HG03354 (cell line): ENCODE results near the gene TRIP4.
A peak's percentile ranks its signal among the peaks of the same experiment; 100 is the strongest.

Source experiments
- ATAC-seq: cut with Tn5 transposase; IDR thresholded peaks from one replicate; pipeline ENCODE4 v1.9.1; 2021; ENCODE audit warnings: mild to moderate bottlenecking; ENCODE audit not compliant: unreplicated experiment, poor library complexity, severe bottlenecking

The TRIP4 gene

DNA sequence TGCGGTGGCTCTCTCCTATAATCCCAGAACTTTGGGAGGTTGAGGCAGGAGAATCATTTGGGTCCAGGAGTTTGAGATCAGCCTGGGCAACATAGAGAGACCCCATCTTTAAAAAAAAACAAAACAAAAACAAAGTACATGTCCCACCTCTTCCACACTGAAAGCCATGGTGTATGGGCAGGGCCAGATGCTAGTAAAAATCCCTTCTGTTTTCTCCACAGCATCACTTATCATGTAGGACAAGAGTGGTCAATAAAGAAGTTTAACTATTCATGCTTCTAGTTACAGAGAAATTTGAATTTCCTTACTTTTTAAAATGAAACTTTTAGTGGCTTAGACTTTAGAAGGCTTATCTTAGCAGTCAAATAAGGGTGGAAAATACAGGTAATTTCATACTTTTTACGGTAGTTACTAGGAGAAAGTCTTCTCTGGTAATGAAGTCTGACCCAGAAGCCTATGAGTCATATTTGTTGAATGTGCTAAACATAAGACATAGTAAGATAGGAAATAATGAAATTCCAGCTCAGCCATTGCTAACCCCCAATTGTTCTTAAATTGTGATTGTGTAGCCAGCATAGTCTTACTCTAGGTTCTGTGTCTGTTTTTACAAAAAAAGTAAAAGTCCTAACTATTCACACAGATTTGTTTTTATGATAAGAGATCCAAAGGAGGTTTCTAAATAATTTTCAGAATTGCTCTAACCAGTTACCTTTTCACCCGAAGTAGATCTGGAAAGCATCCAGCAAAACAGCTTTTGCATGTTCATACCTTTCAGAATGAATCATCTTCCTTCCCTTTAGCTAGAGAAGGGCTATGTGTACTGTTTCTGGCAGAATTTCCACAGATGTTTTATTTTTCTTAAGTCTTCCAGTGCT, 56.3 kb downstream of the TRIP4 start:
- ATAC-seq, result peak; percentile 66

DNA sequence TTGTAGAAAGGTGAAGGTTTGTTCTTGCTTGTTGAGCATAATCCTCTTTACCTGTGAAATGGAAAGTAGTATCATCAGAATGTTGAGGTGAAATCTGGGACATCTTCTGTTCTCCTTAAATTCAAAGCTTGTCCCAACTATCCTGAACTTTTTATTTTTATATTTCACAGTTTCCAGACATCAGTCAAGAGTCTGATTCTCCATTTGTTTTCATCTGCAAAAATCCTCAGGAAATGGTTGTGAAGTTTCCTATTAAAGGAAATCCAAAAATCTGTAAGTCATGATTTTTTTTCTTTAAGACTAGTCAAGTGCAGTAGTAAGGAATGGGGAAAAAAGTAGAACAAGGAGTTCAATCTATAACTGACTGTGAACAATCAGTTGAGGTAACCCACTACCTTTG, 57.2 kb downstream of the TRIP4 start:
- ATAC-seq, result no peak

DNA sequence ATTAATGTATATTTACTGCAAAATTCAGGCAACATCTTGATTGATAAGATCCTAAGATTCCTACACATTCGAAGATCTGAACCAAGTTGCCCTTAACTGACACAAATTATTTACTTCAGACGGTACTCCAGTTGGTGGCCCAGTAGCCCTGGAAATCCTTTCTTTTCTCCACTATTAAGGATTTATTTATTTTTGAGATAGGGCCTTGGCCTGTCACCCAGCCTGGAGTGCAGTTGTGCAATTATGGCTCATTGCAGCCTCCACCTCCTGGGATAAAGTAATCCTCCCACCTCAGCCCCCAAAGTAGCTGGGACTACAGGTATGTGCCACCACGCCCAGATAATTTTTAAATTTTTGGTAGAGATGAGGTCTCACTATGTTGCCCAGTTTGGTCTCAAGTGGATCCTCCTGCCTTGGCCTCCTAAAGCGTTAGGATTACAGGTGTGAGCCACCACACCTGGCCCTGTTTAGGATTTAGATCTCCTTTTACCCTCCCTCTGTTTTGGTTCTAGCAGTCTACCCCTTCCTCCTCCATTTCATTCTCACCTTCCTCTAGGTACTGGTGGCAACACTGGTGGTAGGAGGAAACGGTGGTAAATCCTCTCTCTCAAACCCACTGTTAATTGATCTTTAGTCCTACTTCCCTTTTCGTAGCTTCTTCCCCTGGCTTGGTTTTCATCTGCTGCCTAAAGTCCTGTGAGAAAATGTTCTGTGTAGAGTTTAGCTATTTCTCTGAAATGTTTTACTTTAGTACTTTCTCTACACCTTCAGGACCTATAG, 60.1 kb downstream of the TRIP4 start:
- no peak for ATAC-seq

DNA sequence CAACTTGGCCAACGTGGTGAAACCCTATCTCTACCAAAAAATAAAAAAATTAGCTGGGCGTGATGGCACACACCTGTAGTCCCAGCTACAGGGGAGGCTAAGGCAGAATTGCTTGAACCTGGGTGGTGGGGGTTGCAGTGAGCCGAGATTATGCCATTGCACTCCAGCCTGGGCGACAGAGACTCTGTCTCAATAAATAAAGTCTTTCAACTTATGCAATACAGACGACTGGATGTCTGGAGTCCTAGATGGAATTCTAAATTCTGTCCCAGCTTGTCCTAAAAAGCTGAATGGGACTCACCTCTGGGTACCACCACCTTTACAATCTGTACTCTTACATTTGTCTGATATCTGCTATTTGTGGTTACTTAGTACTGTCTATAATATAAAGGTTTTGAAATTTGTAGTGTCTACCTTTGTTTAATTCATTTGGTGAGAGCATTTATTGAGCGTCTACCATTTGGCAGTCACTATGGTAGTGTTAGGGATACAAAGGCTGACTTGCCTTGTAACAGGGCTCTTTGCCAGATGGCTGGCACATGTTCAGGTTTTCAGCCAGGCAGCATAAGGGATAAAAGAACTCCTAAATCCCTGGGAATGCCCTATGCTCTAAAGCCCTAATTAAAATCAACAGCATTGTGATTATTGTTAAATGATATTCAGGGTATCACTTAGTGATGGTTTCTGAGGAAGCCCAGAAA, 65.5 kb downstream of the TRIP4 start:
- no peak for ATAC-seq

DNA sequence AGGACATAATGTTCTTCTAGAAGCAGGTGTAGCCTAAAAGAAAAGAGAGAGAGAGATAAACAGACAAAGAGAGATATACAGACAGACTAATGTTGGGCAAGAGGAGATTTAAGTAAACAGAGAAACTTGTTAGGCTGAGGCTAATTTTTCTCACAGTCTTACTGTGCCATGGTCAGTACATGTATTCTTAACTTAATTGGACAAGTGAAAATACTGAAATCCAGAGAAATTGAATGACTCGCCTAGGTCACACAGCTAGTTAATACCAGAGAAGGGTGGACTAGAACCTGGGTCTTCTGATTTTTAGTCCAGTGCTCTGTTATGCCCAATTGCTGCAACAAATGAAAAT, 66.0 kb downstream of the TRIP4 start:
- ATAC-seq, result no peak

DNA sequence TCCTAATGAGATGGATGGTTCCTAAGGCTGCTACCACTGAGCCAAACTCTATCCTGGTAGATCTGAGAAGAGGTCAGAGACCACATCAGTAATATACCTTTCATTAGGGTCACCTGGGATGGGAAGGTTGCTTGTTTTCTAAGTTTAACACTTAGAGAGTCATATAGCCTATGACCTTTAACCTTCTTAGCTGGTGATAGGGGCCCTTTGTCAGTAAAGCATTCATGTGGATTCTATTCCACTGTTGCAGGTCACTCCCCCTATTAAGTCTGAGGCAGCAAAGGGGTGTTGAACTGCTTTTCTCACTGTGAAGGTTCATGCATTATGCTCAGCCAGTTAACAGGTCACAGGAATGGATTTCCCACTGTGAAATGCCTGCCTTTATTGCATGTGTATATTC, 66.6 kb downstream of the TRIP4 start:
- no peak for ATAC-seq

DNA sequence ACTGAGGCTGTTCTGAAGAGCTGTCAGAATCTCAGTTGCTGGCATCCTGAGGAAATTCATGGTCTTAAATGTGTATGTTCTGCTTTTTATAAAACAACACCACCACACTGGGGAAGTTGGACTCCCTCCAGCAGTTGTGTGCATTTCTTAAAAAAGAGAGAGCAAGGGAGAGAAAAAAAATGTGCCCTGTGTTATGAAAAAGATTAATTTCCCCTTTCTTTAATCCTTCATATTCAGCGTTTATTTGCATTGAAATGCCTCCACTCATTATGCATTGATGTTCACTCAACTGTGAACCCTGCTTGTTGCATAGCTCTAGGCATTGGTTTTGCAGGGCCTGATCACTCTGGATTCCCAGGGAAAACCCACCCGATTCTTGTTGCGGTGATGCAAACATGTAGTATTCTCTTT, 68.3 kb downstream of the TRIP4 start:
- no peak for ATAC-seq

DNA sequence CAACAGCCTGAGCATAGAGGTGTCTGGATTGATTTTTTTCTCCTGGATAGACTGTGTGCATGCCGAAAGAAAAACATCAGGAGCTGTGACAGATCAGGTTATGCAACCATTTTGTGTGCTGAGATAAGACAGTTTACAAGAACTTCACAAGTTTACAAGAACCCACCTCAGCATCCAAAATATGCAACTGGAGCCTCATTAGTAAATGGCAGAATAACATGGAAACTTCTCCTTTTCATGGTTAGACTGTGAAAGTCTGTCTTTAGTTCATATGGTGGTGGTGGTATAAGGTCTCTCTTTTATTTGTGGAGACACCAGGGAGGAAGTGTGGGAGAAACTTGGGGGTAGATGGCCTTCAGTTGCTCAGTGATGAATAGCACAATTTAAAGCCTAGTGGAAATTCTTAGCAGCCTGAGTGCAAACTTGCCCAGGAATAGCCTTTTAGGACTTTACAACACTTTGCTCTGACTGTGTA, 69.0 kb downstream of the TRIP4 start:
- ATAC-seq, result no peak

DNA sequence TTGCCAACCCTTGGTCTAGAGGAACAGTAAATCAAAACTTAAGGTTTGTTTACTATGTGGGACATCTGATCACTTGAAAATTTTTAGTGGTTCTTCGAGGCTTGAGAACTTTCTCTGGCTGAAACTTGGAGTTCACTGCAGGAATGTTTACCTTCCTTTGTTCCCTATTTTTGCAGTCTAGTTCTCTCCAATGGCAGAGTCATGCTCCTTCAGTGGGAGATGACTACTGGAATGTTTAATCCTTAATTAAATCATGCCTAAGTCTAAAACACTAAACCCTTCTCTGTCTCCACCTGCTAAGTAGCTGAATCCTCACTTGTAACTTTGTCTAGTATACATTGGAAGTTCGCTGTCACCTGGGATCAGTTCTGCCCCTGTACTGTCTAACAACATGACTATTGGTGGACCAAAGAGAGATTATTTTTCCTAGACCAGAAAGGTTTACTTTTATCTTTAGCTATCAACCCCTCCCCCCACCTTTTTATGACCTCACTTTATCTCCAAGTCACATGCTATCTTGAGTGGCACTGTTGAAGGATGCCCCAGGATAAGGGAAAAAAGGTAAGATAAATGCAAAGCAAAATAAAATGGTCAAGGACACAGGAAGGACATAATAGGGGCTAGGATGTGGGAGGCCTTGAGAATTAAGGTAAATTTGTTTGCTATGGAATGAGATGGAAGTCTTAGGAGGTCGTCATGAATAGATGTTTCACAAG, 71.6 kb downstream of the TRIP4 start:
- ATAC-seq, result no peak

DNA sequence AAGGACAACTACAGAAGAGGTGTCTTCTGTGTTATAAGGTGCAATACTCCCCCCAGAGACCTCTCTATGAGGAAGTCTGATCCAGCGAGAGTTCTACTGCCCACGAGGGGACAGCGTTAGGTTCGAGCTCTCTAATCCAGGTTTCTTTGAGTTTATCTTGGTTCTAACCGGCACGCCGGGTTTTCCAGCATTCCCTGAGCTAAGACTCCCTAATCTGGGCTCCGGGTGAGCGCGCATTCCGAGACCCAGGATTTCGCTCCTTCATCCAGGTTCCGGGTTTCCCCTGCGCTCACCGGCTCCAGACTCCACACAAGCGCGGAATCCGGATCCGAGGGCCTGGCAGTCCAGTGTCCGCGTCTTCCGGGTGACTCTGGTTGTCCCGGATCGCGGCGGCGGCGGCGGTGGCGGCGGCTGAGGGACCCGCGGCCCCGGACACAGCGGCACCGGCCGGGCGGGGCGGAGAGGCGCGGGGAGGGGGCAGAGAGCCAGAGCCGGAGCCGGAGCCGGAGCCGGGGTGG, 72.6 kb downstream of the TRIP4 start, which contains the start of gene ZNF609:
TSS of gene ZNF609 (plus strand) at position 373 of the 518 bp plus-strand sequence. CDS start 38,842 bp downstream, outside the sequence.
- ATAC-seq, result peak; percentile 63

DNA sequence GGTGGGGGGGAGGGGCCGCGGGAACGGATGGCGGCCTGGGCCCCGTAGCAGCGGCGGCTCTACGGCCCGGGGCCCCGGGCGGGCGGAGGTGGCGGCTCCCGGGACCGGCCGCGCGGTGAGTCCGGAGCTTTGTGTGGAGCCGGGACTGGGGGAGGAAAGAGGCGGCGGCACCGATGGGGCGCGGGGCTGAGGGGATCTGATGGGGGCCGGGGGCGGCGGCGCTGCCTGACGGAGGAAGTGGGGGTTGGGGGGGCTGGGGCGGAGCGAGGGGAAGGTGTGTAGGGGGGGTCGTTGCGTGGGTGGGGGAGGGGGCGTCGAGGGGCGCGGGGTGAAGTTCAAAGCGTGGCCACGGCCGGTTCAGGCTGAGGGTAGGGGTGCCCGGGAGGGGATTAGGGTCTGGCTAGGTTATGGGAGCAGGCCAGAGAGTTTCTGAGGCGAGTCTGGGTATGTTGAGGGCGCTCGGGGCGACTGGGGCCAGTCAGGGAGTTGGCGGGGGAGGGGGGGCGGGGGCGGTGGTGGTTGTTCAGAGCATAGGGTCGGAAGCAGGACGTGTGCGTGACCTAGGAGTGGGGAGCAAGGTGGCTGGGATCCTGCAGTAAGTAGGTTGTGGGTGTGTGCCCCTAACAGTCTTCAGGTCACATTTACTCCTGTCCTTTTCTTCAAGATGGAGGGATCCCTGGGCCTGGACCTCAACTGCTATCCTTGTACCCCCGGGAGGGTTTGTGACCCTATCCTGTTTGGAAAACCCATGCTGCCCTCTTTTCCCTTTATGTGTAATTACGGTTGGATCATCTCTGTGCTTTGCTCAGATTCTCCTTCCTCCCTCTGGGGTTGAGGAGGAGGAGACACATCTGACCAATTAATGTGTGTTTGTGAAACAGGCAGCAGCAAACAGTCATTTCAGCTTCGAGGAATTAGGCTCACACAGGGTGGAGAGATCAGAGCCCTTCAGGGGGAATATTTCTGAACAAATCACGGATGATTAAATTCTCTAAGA, 73.4 kb downstream of the TRIP4 start:
- ATAC-seq, result peak; percentile 11

DNA sequence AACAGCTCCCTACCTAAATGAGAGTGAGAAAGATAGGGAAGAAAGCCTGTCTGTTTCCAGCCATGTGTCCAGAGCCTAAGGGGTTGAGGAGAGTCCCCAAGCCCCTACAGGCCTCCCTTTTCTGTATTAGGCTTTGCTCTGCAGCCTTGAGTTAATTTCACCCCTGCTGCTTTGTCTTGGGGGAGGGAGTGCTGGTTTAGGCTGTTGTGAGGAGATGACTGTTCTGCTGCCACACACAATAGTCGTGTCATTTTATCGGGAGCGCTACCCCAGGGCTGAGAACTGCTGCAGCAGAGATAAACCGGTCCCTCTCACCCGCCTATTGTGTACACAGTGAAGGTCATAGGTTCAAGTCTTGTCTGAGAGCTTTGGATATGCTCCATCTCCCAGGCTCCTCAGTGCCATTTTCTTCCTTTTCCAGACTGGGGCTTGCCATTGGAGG, 74.1 kb downstream of the TRIP4 start:
- ATAC-seq, result no peak

DNA sequence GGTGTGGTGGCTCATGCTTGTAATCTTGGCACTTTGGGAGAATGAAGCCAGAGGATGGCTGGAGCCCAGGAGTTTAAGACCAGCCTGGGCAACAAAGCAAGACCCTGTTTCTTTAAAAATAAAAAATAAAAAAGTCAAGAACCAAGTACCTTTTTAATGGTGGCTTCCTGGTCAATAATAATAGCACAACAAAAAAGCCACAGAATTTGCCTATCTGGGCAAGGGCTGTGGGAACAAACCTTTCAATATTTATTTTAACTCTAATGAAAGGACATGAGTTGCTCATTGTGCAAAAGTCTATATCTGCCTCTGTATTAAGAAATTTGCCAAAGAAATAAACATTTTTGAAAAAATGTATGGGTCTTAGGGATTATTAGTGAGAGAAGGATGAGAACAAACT, 74.9 kb downstream of the TRIP4 start:
- no peak for ATAC-seq

DNA sequence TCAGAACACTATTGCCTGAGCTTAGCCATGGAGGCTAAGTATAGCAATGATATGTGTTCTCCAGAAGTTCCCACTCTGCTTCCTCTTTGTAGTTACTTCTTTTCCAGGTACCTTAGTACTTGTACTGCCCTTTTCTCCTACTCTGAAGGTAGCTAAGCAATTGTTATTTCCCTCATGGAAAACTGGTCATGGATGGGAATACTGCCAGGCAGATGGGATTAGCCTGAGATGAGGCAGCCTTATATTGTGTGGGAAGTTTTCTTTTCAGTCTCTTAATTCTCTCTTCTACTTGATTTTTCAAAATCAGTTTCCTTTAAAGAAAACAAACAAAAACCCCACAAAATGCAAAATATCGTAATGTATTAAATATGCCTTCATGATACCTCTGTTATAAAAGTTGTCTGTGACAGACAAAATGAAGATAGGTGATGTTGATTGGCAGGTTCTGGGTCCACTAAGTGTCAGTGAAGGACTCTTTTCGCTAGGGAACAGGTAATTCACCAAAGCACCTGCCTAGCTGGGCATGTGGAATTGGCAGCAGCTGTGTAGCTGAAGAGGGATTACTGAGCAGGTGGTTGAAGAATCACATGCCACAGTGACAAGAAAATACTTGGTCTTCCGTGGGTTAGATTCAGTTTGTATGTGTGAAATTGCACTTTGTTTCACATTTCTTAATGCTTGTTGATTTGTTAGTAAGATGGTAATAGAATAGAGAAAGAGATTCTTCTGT, 76.8 kb downstream of the TRIP4 start:
- ATAC-seq, result no peak

DNA sequence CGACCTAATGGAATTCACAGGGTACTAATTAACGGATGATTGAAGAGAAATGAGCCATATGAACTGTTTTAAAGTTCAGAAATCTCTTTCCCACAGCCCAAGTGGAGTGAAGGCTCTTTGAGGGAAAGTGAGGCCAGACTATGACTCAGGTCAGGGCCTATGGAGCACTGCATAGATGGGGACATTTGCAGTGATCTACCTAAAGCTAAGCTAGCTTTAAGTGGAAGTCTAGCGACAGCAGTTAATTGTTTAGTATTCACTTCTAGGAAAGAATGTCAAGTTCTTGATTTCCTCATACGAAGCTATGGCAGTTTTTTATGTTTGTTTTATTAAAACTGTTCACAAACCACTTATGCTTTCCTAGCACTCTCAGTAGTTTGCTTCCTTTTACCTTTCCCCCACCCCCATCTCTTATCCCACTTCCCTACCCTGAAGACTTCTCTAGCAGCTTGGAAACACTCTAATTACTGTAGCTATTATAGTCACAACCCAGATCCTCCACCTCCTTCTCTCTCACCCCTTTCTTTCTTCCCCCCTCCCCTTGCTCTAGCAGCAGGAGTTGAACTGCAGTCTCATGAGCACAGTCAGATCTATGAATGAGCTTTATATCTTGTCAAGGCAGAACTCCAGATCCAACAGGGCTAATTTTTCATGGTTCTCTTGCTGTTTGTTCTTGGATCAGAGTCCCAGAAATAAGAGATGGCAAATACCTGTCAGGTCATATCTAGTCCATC, 78.9 kb downstream of the TRIP4 start:
- ATAC-seq, result no peak

DNA sequence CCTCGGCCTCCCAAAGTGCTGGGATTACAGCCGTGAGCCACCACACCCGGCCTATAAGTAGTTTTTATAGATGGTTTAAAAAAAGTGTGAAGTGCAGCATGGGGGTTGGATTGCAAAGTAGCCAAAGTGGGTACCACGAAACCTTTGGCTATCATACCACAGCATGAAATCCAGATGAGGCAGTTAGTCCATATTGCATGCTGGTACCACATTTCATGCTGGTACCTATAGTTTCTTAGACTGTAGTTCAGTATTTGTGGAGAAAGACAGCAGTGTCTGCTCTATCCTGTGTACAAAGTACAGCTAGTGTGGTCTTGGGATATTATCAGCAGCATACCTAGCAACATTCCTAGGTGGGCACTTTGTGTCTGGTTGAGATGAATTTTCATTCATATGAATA, 84.5 kb downstream of the TRIP4 start:
- ATAC-seq, result no peak

DNA sequence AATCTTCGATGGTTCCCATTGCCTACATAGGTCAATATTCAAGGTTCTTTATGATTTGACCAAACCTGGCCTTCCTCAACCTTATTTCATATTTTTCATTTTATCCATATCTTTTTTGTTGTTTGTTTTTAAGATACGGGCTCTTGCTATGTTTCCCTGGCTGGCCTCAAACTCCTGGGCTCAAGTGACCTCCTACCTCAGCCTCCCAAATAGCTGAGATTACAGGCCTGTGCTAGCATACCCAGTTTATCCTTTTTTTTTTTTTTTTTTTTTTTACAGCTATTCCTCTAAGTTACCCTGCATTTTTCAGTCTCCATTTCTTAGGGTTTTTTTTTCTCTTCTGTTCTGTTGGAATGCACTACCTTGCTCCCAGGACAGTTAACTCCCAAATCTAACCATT, 87.2 kb downstream of the TRIP4 start:
- ATAC-seq, result no peak
